ENCODE results near the gene UVRAG.
"Not testable (repeated sequence)": the region's sequence is repeated elsewhere in the genome, so short reads cannot be mapped to it uniquely, and the experiment has no call there.

UVRAG gene

DNA sequence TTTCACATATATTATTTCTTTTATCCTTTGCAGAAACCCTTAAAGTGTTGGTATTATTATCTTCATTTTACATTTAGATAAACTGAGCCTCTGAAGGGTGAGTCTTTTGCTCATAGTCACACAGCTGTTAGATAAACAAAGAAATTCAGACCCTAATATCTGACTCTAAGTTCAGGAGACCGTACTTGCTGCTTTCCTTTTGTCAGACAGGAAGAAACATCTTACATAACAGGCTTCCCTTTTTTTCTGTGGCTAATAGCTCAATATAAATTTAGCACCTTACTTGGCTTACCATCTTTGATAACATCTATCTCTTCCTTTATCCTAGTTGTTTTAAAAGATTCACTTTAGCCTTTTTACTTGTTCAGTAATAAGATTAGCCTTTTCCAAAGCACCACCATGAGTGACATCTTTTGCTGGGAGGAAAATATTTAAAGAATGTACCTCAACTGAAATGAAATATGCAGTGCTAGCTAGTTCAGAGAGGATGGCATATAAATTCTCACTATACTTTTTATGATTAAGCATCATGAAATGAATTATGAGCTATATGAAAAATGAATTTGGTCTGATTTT lies 262.7 kb downstream of the UVRAG start:
- Mint-ChIP-seq H3K27ac (no peak overlapping the region), H3K4me1 (ENCODE audit: low read depth) (peaks cover 21% of the 10 kb centered on the region), H3K4me3 (no peak overlapping the region), H3K36me3 (ENCODE audit: low read depth) (peaks cover 22% of the 10 kb centered on the region), H3K27me3 (no peaks in the 10 kb centered on the region), H3K9me3 (no peaks in the 10 kb centered on the region)

DNA sequence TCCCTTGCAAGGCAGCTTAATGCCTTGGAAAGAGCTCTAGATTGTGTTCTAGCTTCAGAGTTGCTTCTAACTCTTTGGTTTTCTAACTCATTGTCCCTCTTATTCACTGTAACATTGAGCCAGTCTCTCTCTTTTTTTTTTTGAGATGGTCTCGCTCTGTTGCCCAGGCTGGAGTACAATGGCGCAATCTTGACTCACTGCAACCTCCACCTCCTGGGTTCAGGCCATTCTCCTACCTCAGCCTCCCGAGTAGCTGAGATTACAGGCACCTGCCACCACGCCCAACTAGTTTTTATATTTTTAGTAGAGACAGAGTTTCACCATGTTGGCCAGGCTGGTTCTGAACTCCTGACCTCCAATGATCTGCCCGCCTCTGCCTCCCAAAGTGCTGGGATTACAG lies 266.1 kb downstream of the UVRAG start:
- not testable (repeated sequence) for H3K27me3 Mint-ChIP-seq; H3K27ac Mint-ChIP-seq; H3K4me1 Mint-ChIP-seq (ENCODE audit: low read depth); H3K9me3 Mint-ChIP-seq; H3K4me3 Mint-ChIP-seq
- H3K36me3 Mint-ChIP-seq (ENCODE audit: low read depth) = peaks cover 15% of the 10 kb centered on the region

DNA sequence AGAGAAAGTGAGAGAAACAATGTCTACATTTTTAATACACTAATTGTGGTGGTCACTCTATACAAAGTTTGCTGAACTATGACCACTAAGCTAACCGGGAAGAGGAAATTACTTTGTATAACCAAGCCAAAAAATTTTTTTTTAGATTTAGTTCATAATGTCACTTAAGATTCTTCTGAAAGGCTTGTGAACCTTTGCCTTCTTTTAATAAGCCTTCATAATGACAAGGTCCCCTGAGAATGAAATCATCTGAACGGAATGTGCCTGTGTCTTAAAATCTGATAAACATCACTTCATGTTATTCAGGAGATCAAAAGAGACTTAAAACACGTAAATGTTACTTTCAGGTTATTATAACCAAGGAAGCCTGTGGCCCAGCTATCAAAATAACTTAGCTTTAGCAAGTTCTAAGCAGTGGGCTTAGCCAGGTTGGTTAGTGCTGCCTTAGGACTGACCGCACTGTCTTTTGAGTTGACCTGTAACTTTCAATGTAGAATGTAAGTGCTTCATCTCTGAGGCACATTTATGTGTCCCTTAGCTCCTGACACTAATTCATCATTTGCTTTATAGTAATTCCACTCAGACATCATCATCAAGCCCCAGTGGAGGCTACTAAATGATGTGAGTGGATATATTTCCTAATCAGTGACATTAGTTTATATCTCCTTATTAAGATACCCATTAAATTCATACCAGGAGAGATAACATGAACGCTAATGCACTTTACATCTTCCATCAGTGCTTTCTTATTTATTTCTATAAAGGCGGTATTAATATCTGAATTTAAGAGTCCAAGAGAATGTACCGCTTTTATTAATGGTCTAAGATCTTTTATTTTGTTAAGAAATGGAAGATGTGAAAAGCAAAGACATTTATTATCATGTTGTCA lies 268.8 kb downstream of the UVRAG start:
- H3K27ac Mint-ChIP-seq = no peak overlapping the region
- H3K36me3 Mint-ChIP-seq (ENCODE audit: low read depth) = peaks cover 18% of the 10 kb centered on the region
- no peaks in the 10 kb centered on the region for H3K9me3 Mint-ChIP-seq
- no peak overlapping the region for H3K4me3 Mint-ChIP-seq
- no peaks in the 10 kb centered on the region for H3K27me3 Mint-ChIP-seq
- no peaks in the 10 kb centered on the region for H3K4me1 Mint-ChIP-seq (ENCODE audit: low read depth)

DNA sequence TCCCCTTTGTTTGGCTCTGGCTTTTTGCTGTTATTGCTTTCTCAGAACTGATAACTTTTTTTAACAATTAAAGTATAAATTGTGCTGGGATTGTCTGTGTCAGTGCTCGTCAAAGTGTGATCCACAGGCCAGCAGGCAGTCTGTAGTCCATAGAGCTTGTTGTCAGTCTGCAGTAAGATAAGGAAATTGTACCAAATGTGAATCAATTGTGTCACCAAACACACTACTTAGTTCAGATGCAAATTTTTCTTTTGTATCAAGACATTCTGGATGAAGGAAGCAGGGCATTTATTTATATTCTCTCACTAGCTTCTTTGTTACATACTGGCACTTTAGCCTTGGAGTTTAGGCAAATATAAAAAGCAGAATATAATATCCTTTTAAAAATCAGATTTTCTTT lies 270.3 kb downstream of the UVRAG start:
- no peaks in the 10 kb centered on the region for H3K27me3 Mint-ChIP-seq
- H3K9me3 Mint-ChIP-seq = peaks cover 8% of the 10 kb centered on the region
- no peak overlapping the region for H3K4me3 Mint-ChIP-seq
- H3K27ac Mint-ChIP-seq = no peak overlapping the region
- no peaks in the 10 kb centered on the region for H3K4me1 Mint-ChIP-seq (ENCODE audit: low read depth)
- peaks cover 25% of the 10 kb centered on the region for H3K36me3 Mint-ChIP-seq (ENCODE audit: low read depth)

DNA sequence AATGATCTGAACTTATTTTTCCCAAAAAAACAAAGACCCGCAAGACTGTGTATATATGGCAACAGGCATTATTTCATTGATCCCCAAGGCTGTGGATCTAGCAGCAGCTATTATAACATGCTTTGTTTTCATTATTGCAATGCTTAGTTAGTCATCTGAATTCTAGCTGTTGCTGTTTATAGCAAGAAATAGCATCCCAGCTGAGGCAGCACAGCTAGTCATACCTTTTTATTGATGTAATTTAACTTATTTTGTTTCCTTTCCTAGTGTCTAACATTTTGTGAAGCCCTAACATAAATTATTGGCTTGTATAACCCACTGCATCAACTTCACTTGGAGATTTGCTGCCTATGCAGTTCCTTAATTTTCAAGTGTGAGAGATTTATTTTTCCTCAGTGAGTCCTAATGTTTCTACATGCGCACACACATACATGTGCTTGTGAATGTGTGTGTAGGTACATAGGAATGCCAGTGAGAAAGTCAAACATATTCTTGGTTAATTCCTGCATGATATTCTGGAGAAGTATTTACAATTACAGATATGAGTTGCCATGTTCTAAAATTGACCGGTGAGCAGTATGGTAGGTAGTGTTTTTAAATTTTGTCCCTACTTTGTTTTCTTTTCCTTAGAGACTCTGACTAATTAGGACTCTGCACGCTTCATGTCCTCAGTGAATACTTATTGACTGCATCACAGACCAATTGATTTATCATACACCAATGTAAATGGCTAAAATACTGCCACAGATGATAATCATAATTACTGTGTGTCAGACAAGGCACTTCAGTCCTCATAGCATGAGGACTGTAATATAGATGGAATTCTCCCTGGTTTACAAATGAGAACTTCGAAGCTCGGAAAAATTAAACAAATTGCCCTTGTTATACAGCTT lies 272.0 kb downstream of the UVRAG start:
- no peaks in the 10 kb centered on the region for H3K27me3 Mint-ChIP-seq
- H3K9me3 Mint-ChIP-seq = peaks cover 21% of the 10 kb centered on the region
- H3K4me1 Mint-ChIP-seq (ENCODE audit: low read depth) = no peaks in the 10 kb centered on the region
- H3K27ac Mint-ChIP-seq = no peak overlapping the region
- H3K36me3 Mint-ChIP-seq (ENCODE audit: low read depth) = peaks cover 42% of the 10 kb centered on the region
- H3K4me3 Mint-ChIP-seq = no peak overlapping the region

DNA sequence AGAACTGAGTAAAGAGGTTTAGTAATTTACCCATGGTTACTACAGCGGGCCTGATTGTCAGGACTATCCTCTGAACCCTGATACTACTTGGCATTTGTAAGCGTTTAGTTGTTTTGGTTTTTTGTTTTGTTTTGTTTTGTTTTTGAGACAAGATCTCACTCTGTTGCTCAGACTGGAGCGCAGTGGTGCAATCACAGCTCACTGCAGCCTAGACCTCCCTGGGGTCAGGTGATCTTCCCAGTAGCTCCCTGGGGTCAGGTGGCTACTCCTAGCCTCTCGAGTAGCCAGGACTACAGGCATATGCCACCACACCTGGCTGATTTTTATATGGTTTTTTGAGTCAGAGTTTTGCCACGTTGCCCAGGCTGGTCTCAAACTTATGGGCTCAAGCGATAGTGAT lies 272.7 kb downstream of the UVRAG start:
- peaks cover 48% of the 10 kb centered on the region for H3K36me3 Mint-ChIP-seq (ENCODE audit: low read depth)
- no peak overlapping the region for H3K27ac Mint-ChIP-seq
- no peaks in the 10 kb centered on the region for H3K27me3 Mint-ChIP-seq
- peaks cover 21% of the 10 kb centered on the region for H3K9me3 Mint-ChIP-seq
- H3K4me1 Mint-ChIP-seq (ENCODE audit: low read depth) = no peaks in the 10 kb centered on the region
- no peak overlapping the region for H3K4me3 Mint-ChIP-seq

DNA sequence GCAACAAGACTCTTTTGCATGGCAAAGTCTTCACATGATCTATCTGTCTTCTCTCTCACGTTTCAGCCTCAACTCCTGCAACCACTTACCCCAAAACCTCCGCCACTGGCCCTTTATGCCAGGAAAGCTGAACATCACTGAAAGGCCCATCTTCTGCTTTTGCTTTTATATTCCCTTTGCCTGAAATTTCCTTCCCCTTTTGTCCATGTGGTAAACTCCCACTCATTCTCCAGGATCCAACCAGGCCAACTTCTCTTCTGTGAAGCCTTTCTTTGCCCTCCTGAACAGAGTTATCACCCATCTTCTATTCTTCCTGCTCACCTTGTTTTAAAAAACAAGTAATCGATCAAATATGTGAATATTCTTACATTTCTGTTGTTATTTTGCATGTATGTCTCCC lies 273.5 kb downstream of the UVRAG start:
- Mint-ChIP-seq H3K27me3 (no peaks in the 10 kb centered on the region), H3K27ac (no peak overlapping the region), H3K36me3 (ENCODE audit: low read depth) (peaks cover 53% of the 10 kb centered on the region), H3K9me3 (peaks cover 21% of the 10 kb centered on the region), H3K4me1 (ENCODE audit: low read depth) (no peaks in the 10 kb centered on the region), H3K4me3 (no peak overlapping the region)

DNA sequence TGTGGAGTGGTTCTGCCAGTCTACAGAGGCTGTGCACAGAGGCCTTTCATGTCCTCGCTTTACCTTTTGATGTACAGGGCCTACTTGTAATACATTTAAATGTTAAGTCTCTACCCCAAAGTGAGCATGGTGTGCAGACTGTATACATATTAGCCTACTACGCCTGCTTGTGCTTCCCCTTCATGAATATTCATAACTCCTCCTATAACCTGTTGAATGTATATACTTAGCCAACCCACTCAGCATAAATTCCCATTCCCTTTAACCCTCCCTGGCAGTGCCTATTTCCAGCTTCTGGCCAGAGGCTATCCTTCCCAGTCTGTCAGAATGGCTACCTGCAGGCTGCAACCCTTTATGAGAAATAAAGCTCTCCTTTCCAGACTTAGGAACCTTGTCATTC lies 275.2 kb downstream of the UVRAG start:
- Mint-ChIP-seq H3K9me3 (peaks cover 21% of the 10 kb centered on the region), H3K4me3 (no peak overlapping the region), H3K36me3 (ENCODE audit: low read depth) (peaks cover 58% of the 10 kb centered on the region), H3K27ac (no peak overlapping the region), H3K4me1 (ENCODE audit: low read depth) (no peaks in the 10 kb centered on the region), H3K27me3 (no peaks in the 10 kb centered on the region)

DNA sequence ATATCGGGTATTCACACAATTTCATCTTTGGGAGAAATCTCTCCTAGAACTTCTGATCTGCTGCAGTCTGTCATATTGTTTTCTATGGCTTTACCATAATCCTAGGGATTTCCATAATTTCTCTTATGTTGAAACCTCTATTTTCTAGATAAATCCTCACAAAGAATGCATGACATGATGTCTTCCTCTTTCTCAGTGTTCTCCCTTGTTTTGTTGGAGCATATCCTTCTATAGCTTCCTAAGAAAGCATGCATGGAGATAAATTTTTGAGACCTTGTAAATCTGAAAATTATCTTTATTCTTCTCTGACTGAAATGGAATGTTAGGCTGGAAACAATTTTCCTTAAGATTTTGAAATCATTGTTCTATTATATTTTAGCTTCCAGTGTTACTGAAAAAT lies 275.8 kb downstream of the UVRAG start:
- peaks cover 56% of the 10 kb centered on the region for H3K36me3 Mint-ChIP-seq (ENCODE audit: low read depth)
- peaks cover 21% of the 10 kb centered on the region for H3K9me3 Mint-ChIP-seq
- no peak overlapping the region for H3K27ac Mint-ChIP-seq
- no peaks in the 10 kb centered on the region for H3K4me1 Mint-ChIP-seq (ENCODE audit: low read depth)
- no peak overlapping the region for H3K4me3 Mint-ChIP-seq
- H3K27me3 Mint-ChIP-seq = no peaks in the 10 kb centered on the region

DNA sequence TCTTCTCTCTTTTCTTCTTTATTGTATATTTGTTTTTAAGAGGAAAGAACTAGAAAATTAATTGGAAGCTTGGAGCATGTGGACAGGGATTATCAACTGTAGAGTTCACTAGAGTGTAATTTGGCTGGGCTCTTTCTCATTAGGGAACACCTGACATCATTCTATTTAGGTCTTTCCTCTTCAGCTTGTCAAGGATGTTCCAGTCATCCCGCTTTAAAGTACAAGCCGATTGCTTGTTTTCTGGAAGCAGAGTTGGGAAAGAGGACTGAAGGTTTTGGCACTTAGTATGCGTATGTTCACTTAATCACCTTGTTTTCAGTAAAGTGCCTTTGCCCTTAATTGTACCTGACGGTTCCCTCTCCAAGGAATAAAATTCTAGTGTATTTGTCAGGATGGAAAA lies 279.7 kb downstream of the UVRAG start:
- H3K4me3 Mint-ChIP-seq = no peak overlapping the region
- no peak overlapping the region for H3K27ac Mint-ChIP-seq

DNA sequence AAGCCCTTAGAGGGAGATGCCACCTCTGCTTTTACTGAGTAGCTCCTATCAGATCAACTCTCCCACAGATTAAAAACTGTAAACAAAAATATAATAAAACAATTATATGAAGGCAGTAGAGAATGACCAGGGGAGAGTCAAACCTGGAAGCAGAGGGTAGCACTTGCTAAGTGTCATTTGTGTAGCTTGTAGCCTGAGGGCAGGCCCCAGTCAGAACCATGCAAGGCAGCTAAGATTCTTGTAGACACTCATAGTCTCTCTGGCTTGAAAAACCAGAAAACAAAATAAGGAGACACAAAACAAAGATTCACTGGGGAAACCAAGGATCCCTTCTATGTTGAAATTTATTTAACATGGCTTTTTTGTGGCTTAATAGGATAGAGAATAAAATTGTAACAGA lies 280.9 kb downstream of the UVRAG start:
- peaks cover 6% of the 10 kb centered on the region for H3K9me3 Mint-ChIP-seq
- H3K4me1 Mint-ChIP-seq (ENCODE audit: low read depth) = no peaks in the 10 kb centered on the region
- H3K27me3 Mint-ChIP-seq = no peaks in the 10 kb centered on the region
- H3K4me3 Mint-ChIP-seq = no peak overlapping the region
- H3K27ac Mint-ChIP-seq = no peak overlapping the region
- peaks cover 42% of the 10 kb centered on the region for H3K36me3 Mint-ChIP-seq (ENCODE audit: low read depth)

More for the DNA sequence above, 279.7 kb downstream of the UVRAG start:
- no peaks in the 10 kb centered on the region for H3K27me3 Mint-ChIP-seq
- no peaks in the 10 kb centered on the region for H3K4me1 Mint-ChIP-seq (ENCODE audit: low read depth)
- peaks cover 16% of the 10 kb centered on the region for H3K9me3 Mint-ChIP-seq
- peaks cover 50% of the 10 kb centered on the region for H3K36me3 Mint-ChIP-seq (ENCODE audit: low read depth)

DNA sequence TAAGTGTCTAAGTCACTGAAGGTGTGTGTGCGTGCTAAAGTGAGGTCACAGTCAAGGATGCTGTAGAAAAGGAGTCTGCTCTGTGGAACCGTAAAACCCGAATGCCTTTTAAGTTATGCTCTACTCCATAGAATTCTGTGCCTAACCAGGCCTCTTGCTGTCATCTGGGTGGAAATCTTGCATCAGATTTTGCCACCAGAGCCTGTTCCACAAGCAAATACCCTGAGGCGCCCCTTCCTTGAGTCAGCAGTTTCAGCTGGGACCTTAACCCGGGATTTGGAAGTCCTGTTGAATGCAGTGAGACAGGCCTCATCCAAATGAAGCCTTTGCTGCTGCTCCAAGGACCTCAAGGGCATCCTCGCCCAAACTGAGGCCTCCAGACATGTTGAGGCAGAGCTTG lies 281.5 kb downstream of the UVRAG start:
- H3K4me3 Mint-ChIP-seq = no peak overlapping the region
- H3K9me3 Mint-ChIP-seq = peaks cover under 1% of the 10 kb centered on the region
- peaks cover 39% of the 10 kb centered on the region for H3K36me3 Mint-ChIP-seq (ENCODE audit: low read depth)
- no peaks in the 10 kb centered on the region for H3K4me1 Mint-ChIP-seq (ENCODE audit: low read depth)
- no peak overlapping the region for H3K27ac Mint-ChIP-seq
- no peaks in the 10 kb centered on the region for H3K27me3 Mint-ChIP-seq

DNA sequence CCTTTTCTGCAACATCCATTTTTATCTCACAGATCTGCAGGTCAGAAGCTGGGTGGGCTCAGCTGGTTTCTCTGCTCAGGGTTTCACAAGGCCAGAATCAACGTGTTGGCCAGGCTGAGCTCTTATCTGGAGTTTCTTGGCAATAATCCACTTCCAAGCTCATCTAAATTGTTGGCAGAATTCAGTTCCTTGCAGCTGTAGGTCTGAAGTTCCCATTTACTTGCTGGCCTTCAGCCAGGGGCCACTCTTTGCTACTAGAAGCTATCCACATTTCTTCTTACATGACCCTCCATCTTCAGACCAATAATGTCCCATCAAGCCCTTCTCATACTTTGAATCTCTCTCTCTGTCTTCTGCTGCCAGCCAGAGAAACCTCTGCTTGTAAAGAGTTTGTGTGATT lies 287.8 kb downstream of the UVRAG start:
- Mint-ChIP-seq H3K4me3 (no peak overlapping the region), H3K27ac (no peak overlapping the region), H3K9me3 (no peaks in the 10 kb centered on the region), H3K27me3 (no peaks in the 10 kb centered on the region), H3K36me3 (ENCODE audit: low read depth) (peaks cover 20% of the 10 kb centered on the region), H3K4me1 (ENCODE audit: low read depth) (no peaks in the 10 kb centered on the region)

DNA sequence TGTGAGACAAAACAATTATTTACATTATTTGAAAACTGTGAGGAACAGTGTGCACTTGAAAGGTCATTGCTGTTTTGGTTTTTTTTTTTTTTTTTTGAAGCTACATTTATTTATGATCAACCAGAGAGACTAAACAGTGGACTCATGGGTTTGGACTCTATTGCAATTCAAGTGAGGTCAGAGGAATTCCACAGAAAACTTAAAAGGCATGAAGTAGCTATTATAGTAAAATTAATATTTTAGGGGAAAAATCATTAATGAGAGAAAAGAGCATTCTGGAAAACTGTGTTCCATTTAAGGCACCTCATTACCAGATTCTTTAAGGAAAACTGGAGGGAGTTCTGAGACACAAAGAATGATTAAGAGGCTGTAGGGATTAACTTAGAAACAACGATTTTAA lies 288.4 kb downstream of the UVRAG start:
- H3K9me3 Mint-ChIP-seq = no peaks in the 10 kb centered on the region
- H3K4me3 Mint-ChIP-seq = no peak overlapping the region
- no peaks in the 10 kb centered on the region for H3K4me1 Mint-ChIP-seq (ENCODE audit: low read depth)
- no peaks in the 10 kb centered on the region for H3K27me3 Mint-ChIP-seq
- peaks cover 16% of the 10 kb centered on the region for H3K36me3 Mint-ChIP-seq (ENCODE audit: low read depth)
- no peak overlapping the region for H3K27ac Mint-ChIP-seq

DNA sequence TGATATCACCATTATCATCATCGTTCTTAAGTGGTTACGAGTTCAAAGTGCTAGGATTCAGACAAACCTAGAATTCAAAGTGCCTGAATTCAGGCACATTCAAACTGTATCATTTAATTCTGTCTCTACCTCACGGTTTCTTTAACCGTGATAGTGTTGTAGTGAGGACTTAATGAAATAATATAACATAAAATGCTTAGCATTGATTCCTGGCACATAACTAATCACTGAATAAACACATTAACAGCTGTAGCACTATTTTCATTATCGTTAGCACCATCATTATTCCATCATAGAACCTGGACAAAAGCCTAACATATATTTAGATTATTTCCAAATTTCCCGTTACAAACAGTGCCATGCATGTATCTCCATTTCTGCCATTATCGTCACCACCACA lies 289.3 kb downstream of the UVRAG start:
- Mint-ChIP-seq H3K27me3 (no peaks in the 10 kb centered on the region), H3K4me1 (ENCODE audit: low read depth) (no peaks in the 10 kb centered on the region)

More for the DNA sequence above, 289.3 kb downstream of the UVRAG start:
- Mint-ChIP-seq H3K27ac (no peak overlapping the region), H3K4me3 (no peak overlapping the region), H3K36me3 (ENCODE audit: low read depth) (peaks cover 8% of the 10 kb centered on the region), H3K9me3 (no peaks in the 10 kb centered on the region)
